ENCODE results near the gene DLGAP1. TPM values are rescaled to one million over a fixed set of nuclear protein-coding genes. Genes with fewer than 3 reads are reported as not detected.

Gene DLGAP1
- total and polyA plus RNA-seq, 2 donors (not counting 1 experiment from before 2014, with no cell fraction given) = 0.07 to 0.61 TPM

GRCh38 chr18:3605954-3606443 lies 849.1 kb downstream of the DLGAP1 start:
- H3K9me3 Mint-ChIP-seq (ENCODE audit: insufficient read depth) = no peaks in the 10 kb centered on the region
- DNase-seq = peak; percentile 50
- no peak overlapping the region for H3K4me3 Mint-ChIP-seq
- ATAC-seq (ENCODE audit: low read depth) = peak; percentile 32
- Histone ChIP-seq H2AFZ (ENCODE audit: insufficient read depth, low read depth, low read length, poor library complexity, severe bottlenecking) (peak overlapping the region; percentile 72), H3K36me3 (replicated peaks in 1 of 2; ENCODE audit: control extremely low read depth in 1 of 2, control insufficient read depth in 1 of 2, extremely low read depth in 1 of 2, insufficient read depth in 2 of 2, low read length in 1 of 2) (no peaks in the 10 kb centered on the region), H3K9ac (ENCODE audit: low read length) (peak overlapping the region; percentile 63), H3K9me3 (ENCODE audit: control extremely low read depth in 1 of 3, control insufficient read depth in 2 of 3, insufficient read depth in 1 of 3, low read length in 2 of 3) (no peaks in the 10 kb centered on the region), H3K27ac (ENCODE audit: low read length in 2 of 2) (peak overlapping the region; percentile 21 to 75), H4K20me1 (ENCODE audit: control insufficient read depth, insufficient read depth, low read length, poor library complexity, severe bottlenecking) (no peaks in the 10 kb centered on the region), H3K27me3 (replicated peaks in 1 of 4; ENCODE audit: control extremely low read depth in 1 of 4, control insufficient read depth in 3 of 4, insufficient read depth in 4 of 4, low read length in 3 of 4) (no peaks in the 10 kb centered on the region), H3K4me2 (replicated peaks; ENCODE audit: low read depth, low read length, poor library complexity, severe bottlenecking) (peak overlapping the region; percentile 87), H3K4me1 (ENCODE audit: control insufficient read depth in 2 of 2, insufficient read depth in 2 of 2, low read length in 2 of 2) (peaks cover 36 to 38% of the 10 kb centered on the region in 2 donors), H3K79me2 (ENCODE audit: control insufficient read depth, insufficient read depth, low read length) (peaks cover 4% of the 10 kb centered on the region), H3K4me3 (ENCODE audit: control extremely low read depth in 1 of 5, extremely low read depth in 1 of 5, insufficient read depth in 1 of 5, low read depth in 2 of 5, low read length in 4 of 5) (peak overlapping the region; percentile 18 to 81 (median 53))
- 3% methylated on average over 4 of the region's 9 CpGs for WGBS (ENCODE audit: insufficient coverage)
- no peaks in the 10 kb centered on the region for H3K27me3 Mint-ChIP-seq
- POLR2A ChIA-PET = interaction anchor here (1.2 kb wide), 1 partner anchor 12 kb away, joined by 4 read pairs; no protein-coding TSS in a partner anchor
- TF ChIP-seq EZH2 (IDR thresholded peaks at IDR 0.05; ENCODE audit: borderline replicate concordance, insufficient read depth, low read depth, low read length, poor library complexity, severe bottlenecking) = no peak
- TF ChIP-seq CTCF (IDR thresholded peaks at IDR 0.05) = no peak
- peaks cover 5% of the 10 kb centered on the region for H3K4me1 Mint-ChIP-seq
- no peak overlapping the region for H3K27ac Mint-ChIP-seq
- CTCF ChIA-PET = interaction anchor here (1.1 to 2.0 kb wide), 7 partner anchors 8 to 153 kb away, joined by 3 to 27 read pairs (median 6); no protein-coding TSS in a partner anchor
- intact Hi-C loops (cut with micrococcal nuclease) = no loop called here

GRCh38 chr18:3605486-3605952 lies 849.6 kb downstream of the DLGAP1 start:
- H2AFZ ChIP-seq (ENCODE audit: insufficient read depth, low read depth, low read length, poor library complexity, severe bottlenecking) = peak overlapping the region; percentile 72
- peaks cover 5% of the 10 kb centered on the region for H3K4me1 Mint-ChIP-seq
- TF ChIP-seq EZH2 (IDR thresholded peaks at IDR 0.05; ENCODE audit: borderline replicate concordance, insufficient read depth, low read depth, low read length, poor library complexity, severe bottlenecking) (no peak), CTCF (IDR thresholded peaks at IDR 0.05) (no peak)

More at GRCh38 chr18:3605486-3605952, 849.6 kb downstream of the DLGAP1 start:
- H3K9me3 Mint-ChIP-seq (ENCODE audit: insufficient read depth) = no peaks in the 10 kb centered on the region
- Histone ChIP-seq H3K4me3 (ENCODE audit: control extremely low read depth in 1 of 5, extremely low read depth in 1 of 5, insufficient read depth in 1 of 5, low read depth in 2 of 5, low read length in 4 of 5) (peak overlapping the region; percentile 18 to 81 (median 53)), H3K9me3 (ENCODE audit: control extremely low read depth in 1 of 3, control insufficient read depth in 2 of 3, insufficient read depth in 1 of 3, low read length in 2 of 3) (no peaks in the 10 kb centered on the region), H3K79me2 (ENCODE audit: control insufficient read depth, insufficient read depth, low read length) (peaks cover 4% of the 10 kb centered on the region), H3K9ac (ENCODE audit: low read length) (peak overlapping the region; percentile 63), H3K27me3 (replicated peaks in 1 of 4; ENCODE audit: control extremely low read depth in 1 of 4, control insufficient read depth in 3 of 4, insufficient read depth in 4 of 4, low read length in 3 of 4) (no peaks in the 10 kb centered on the region), H3K4me2 (replicated peaks; ENCODE audit: low read depth, low read length, poor library complexity, severe bottlenecking) (peak overlapping the region; percentile 87), H3K4me1 (ENCODE audit: control insufficient read depth in 2 of 2, insufficient read depth in 2 of 2, low read length in 2 of 2) (peaks cover 36 to 38% of the 10 kb centered on the region in 2 donors), H3K36me3 (replicated peaks in 1 of 2; ENCODE audit: control extremely low read depth in 1 of 2, control insufficient read depth in 1 of 2, extremely low read depth in 1 of 2, insufficient read depth in 2 of 2, low read length in 1 of 2) (no peaks in the 10 kb centered on the region), H3K27ac (ENCODE audit: low read length in 2 of 2) (peak overlapping the region; percentile 21 to 75), H4K20me1 (ENCODE audit: control insufficient read depth, insufficient read depth, low read length, poor library complexity, severe bottlenecking) (no peaks in the 10 kb centered on the region)
- intact Hi-C loops (cut with micrococcal nuclease) = no loop called here
- no peak overlapping the region for H3K4me3 Mint-ChIP-seq
- ChIA-PET CTCF (interaction anchor here (1.0 to 2.0 kb wide), 8 partner anchors 8 to 308 kb away, joined by 3 to 27 read pairs (median 6); no protein-coding TSS in a partner anchor), POLR2A (interaction anchor here (1.2 kb wide), 1 partner anchor 11 kb away, joined by 4 read pairs; no protein-coding TSS in a partner anchor)
- no peak overlapping the region for H3K27ac Mint-ChIP-seq
- DNase-seq (no peak), ATAC-seq (ENCODE audit: low read depth) (no peak)
- H3K27me3 Mint-ChIP-seq = no peaks in the 10 kb centered on the region
- 0% methylated on average over 1 of the region's 5 CpGs for WGBS (ENCODE audit: insufficient coverage)
